Sigmoid colon (tissue), 4 donors: Measurements from ENCODE around the gene IRGQ.

ENCODE experiments used
- CTCF ChIP-seq, 4 experiments: fragments of 450-650 bp in 3 of 4; fragments of 200-600 bp in 1 of 4; IDR thresholded peaks; one replicate each; pipeline ENCODE4 v1.5.1; 2016 to 2019; ENCODE audit warnings: antibody characterized with exemption in 4 of 4, mild to moderate bottlenecking in 3 of 4, moderate library complexity in 2 of 4
- EP300 ChIP-seq, 4 donors: sonication (generic); formaldehyde crosslinking; IDR thresholded peaks; one replicate each; pipeline ENCODE4 v1.6.1; 2017; ENCODE audit warnings: antibody characterized with exemption in 4 of 4
- POLR2A ChIP-seq, 2 donors: fragments of 450-650 bp; IDR thresholded peaks; one replicate each; pipeline ENCODE4 v1.6.1; 2016; ENCODE audit warnings: antibody characterized with exemption in 2 of 2, mild to moderate bottlenecking in 2 of 2, moderate library complexity in 2 of 2
- POLR2AphosphoS5 ChIP-seq, 4 donors: sonication (generic); formaldehyde crosslinking; IDR thresholded peaks; one replicate each; pipeline ENCODE4 v1.6.1; 2017; ENCODE audit warnings: antibody characterized with exemption in 4 of 4

- TF ChIP-seq CTCF (IDR thresholded peaks at IDR 0.05): no peak
- TF ChIP-seq EP300 (IDR thresholded peaks at IDR 0.05): no peak
- TF ChIP-seq POLR2A (IDR thresholded peaks at IDR 0.05): no peak
- TF ChIP-seq POLR2AphosphoS5 (IDR thresholded peaks at IDR 0.05): no peak
Observed at GRCh38 chr19:43545276-43545675, 50.7 kb downstream of the IRGQ start.
